Esophagus muscularis mucosa (tissue), 4 donors: ENCODE results near the gene KATNB1. TPM values are rescaled to one million over a fixed set of nuclear protein-coding genes. Genes with fewer than 3 reads are reported as not detected.

Experiments used
- DNase-seq: peaks from one replicate; pipeline ENCODE4 v3.0.0-alpha.2; 2017; ENCODE audit errors: extremely low spot score
- H3K27ac ChIP-seq, 4 donors: fragments of 200-600 bp; sonication (generic); replicated peaks in 1 of 4; 1 replicate in 3 of 4; 2 replicates in 1 of 4; pipeline ENCODE4 v1.5.1; 2016 to 2019; ENCODE audit warnings: mild to moderate bottlenecking in 1 of 4
- H3K27me3 ChIP-seq, 4 donors: fragments of 200-600 bp; sonication (generic); one replicate each; pipeline versions ENCODE4 v1.5.1 to v1.6.0; 2016 to 2019
- H3K36me3 ChIP-seq, 4 donors: fragments of 200-600 bp; sonication (generic); one replicate each; pipeline ENCODE4 v1.5.1; 2016 to 2019
- H3K4me1 ChIP-seq, 4 donors: fragments of 200-600 bp; sonication (generic); one replicate each; pipeline ENCODE4 v1.5.1; 2016 to 2019
- H3K4me3 ChIP-seq, 4 donors: fragments of 200-600 bp; sonication (generic); 1 replicate in 2 of 4; 2 replicates in 2 of 4; pipeline ENCODE4 v1.5.1; 2016 to 2019; ENCODE audit warnings: mild to moderate bottlenecking in 4 of 4, moderate library complexity in 1 of 4
- H3K9me3 ChIP-seq, 4 donors: fragments of 200-600 bp; sonication (generic); 1 replicate in 3 of 4; 2 replicates in 1 of 4; pipeline ENCODE4 v1.5.1; 2016 to 2019
- EP300 ChIP-seq: sonication (generic); formaldehyde crosslinking; IDR thresholded peaks from one replicate; pipeline ENCODE4 v1.6.1; 2017; ENCODE audit warnings: antibody characterized with exemption
- POLR2A ChIP-seq: fragments of 450-650 bp; IDR thresholded peaks from one replicate; pipeline ENCODE4 v1.6.1; 2017; ENCODE audit warnings: antibody characterized with exemption, moderate library complexity, mild to moderate bottlenecking, low read depth
- POLR2AphosphoS5 ChIP-seq, 2 donors: sonication (generic); formaldehyde crosslinking; IDR thresholded peaks; one replicate each; pipeline ENCODE4 v1.6.1; 2017; ENCODE audit warnings: antibody characterized with exemption in 2 of 2
- WGBS: methylation state at CpG from one replicate; pipeline ENCODE4 v1.1.5; 2018; 5-methylcytosine and 5-hydroxymethylcytosine counted together
- intact Hi-C: fragments of 100-400 bp; cut with DNase I; formaldehyde crosslinking; loops from one replicate; pipeline ENCODE4 v1.15.1; 2023
- small RNA-seq, 3 donors: library from RNA; depleted of rRNA; stranded (forward); fragments of <200 nt; gene quantifications; one replicate each; pipeline ENCODE3, GENCODE V24; 2016
- total RNA-seq, 4 donors: library from RNA; depleted of rRNA; stranded (reverse); fragments of >200 nt; gene quantifications; one replicate each; pipeline versions ENCODE4 v1.1.0 to v1.2.1, GENCODE V29; 2016
- TF ChIP-seq, protein P1 (sequence below), 3 experiments: fragments of 200-600 bp in 2 of 3; fragments of 450-650 bp in 1 of 3; sonication (generic) in 2 of 3; IDR thresholded peaks; one replicate each; pipeline ENCODE4 v1.5.1; 2017 to 2019; ENCODE audit warnings: antibody characterized with exemption in 3 of 3, mild to moderate bottlenecking in 2 of 3, moderate library complexity in 1 of 3

Gene KATNB1
- total RNA-seq, 4 donors from 2014 or later, result 10.4 to 16.9 (median 15.3) TPM

DNA sequence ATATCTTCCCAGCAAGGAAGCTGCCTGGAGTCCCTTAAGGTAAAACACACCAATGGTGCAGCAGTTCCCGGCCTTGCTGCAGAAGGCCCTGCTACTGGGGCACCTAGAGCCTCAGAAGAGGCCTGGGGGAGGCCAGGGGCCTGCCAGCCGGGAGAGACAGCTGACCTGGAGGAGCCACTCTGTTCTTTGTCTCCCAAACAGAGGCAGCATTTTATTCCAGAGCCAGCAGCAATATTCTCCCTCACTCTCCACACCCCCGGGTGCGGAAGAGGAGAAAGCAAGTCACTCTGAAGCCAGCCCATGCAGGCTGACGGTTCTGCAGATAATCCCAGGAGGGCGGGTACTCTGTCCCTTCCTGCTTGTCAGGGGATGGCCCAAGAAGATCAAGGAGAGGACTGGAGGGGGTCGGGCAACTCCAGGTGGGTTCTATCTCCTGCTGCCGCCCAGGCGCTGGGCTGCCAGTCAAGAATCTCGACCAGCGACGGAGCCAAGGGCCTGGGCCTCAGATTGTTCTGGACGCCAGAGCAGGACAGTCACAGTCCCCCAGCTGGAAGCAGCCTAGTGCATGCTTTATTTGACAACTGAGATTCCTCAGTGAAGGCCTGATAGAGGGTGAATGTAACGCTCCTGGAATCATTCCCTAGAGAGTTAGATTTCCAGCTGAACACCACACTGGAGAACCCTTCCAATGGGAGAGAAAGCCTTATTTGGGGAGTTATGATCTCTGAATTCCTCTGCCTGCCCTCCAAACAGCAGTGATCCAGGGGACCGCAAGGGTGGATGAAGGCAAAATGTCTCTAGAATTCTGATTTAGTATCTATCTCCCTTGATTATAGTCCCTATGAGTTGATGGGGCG lies 67.8 kb downstream of the KATNB1 start:
- H3K4me3 ChIP-seq, result peak overlapping the region; percentile 70 to 80 (median 73)
- peaks cover 0 to under 1% (median 0%) of the 10 kb centered on the region in 4 donors for H3K36me3 ChIP-seq
- H3K27ac ChIP-seq, result peak overlapping the region; percentile 83 to 90 (median 88)
- no peak for TF ChIP-seq POLR2A
- TF ChIP-seq POLR2AphosphoS5 (IDR thresholded peaks at IDR 0.05), result peak in 1 of 2 donors; percentile 14
- intact Hi-C loops, result loop anchor here (5.0 kb wide), 2 partner anchors 59 to 199 kb away; partner anchors contain the start of genes USB1 and ZNF319
- H3K4me1 ChIP-seq, result peaks cover 56 to 73% (median 69%) of the 10 kb centered on the region in 4 donors
- WGBS, result 39% methylated on average over 11 of the region's 16 CpGs
- DNase-seq, result no peak
- no peaks in the 10 kb centered on the region for H3K9me3 ChIP-seq
- H3K27me3 ChIP-seq, result no peaks in the 10 kb centered on the region

DNA sequence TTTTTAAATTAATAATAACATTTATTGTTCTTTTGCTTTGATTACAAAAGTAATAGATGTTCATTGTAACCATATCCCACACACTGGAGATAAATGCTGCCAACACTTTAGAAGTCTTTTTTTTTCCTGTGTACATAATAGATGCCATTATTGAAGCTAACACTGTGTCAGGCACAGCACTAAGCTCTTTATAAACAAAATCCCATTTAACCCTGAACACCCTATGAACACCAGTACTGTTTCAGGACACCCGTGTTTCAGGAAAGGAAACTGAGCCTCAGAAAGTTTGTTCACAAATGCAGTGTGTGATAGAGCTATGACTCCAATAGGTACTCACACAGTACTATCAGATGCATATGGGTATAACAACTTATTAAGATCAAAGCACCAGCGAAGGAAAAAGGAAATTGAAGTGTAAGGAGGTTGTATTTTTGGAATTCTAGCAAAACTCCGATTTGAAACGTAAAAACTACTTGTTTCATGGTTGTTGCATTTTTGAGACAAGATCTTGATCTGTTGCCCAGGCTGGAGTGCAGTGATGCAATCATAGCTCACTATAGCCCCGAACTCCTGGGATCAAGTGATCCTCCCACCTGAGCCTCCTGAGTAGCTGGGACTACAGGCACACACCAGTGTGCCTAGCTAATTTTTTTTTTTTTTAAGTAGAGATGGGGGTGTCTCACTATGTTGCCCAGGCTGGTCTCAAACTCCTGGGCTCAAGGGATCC lies 68.7 kb downstream of the KATNB1 start:
- Histone ChIP-seq H3K9me3 (no peaks in the 10 kb centered on the region), H3K36me3 (no peaks in the 10 kb centered on the region), H3K4me1 (peaks cover 54 to 71% (median 69%) of the 10 kb centered on the region in 4 donors), H3K27ac (peak overlapping the region; percentile 83 to 90 (median 88)), H3K4me3 (no peak overlapping the region), H3K27me3 (no peaks in the 10 kb centered on the region)
- intact Hi-C loops, result loop anchor here (5.0 kb wide), 2 partner anchors 58 to 198 kb away; partner anchors contain the start of genes USB1 and ZNF319
- DNase-seq, result no peak
- WGBS, result 64% methylated on average over 5 of the region's 5 CpGs
- TF ChIP-seq POLR2A (no peak), POLR2AphosphoS5 (IDR thresholded peaks at IDR 0.05) (no peak), EP300 (no peak)
- TF ChIP-seq, protein P1, sequence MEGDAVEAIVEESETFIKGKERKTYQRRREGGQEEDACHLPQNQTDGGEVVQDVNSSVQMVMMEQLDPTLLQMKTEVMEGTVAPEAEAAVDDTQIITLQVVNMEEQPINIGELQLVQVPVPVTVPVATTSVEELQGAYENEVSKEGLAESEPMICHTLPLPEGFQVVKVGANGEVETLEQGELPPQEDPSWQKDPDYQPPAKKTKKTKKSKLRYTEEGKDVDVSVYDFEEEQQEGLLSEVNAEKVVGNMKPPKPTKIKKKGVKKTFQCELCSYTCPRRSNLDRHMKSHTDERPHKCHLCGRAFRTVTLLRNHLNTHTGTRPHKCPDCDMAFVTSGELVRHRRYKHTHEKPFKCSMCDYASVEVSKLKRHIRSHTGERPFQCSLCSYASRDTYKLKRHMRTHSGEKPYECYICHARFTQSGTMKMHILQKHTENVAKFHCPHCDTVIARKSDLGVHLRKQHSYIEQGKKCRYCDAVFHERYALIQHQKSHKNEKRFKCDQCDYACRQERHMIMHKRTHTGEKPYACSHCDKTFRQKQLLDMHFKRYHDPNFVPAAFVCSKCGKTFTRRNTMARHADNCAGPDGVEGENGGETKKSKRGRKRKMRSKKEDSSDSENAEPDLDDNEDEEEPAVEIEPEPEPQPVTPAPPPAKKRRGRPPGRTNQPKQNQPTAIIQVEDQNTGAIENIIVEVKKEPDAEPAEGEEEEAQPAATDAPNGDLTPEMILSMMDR (IDR thresholded peaks at IDR 0.05), result no peak

DNA sequence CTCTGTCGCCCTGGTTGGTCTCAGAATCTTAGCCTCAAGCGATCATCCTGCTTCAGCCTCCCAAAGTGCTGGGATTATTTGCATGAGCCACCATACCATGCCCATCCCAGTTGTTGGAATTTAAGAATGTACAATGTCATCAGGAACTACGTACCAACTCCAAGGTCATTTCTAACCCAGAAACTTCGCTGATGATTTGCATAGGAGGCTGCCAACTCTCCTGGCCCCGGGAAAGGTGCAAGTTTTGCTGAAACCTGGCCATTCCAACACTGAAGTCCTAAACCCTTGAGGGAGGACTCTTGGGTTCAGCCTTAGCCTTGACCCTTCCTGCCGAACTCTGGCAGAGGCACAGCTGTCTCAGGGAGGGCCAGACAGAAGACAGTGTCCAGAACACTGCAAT lies 69.6 kb downstream of the KATNB1 start:
- H3K27ac ChIP-seq, result peak overlapping the region; percentile 83 to 90 (median 88)
- WGBS, result 79% methylated on average over 6 of the region's 6 CpGs
- peaks cover 52 to 69% (median 65%) of the 10 kb centered on the region in 4 donors for H3K4me1 ChIP-seq
- no peaks in the 10 kb centered on the region for H3K9me3 ChIP-seq
- H3K4me3 ChIP-seq, result no peak overlapping the region
- DNase-seq, result no peak
- TF ChIP-seq POLR2AphosphoS5 (IDR thresholded peaks at IDR 0.05), result no peak
- TF ChIP-seq, protein P1 (IDR thresholded peaks at IDR 0.05), result no peak
- TF ChIP-seq EP300, result no peak
- no peak for TF ChIP-seq POLR2A
- no peaks in the 10 kb centered on the region for H3K27me3 ChIP-seq
- intact Hi-C loops, result loop anchor here (5.0 kb wide), 1 partner anchor 48 kb away; no protein-coding TSS in a partner anchor
- H3K36me3 ChIP-seq, result no peaks in the 10 kb centered on the region

Small RNA genes lying within 50 kb of the gene (small RNA-seq; reads per million reads assigned to genes)
- gene MIR6772, result 0 to 0.84 (median 0.08) reads per million in 3 donors

Other genes with a start within 250 kb of the KATNB1 start
- gene DOK4, start 249.3 kb upstream of the KATNB1 start, total RNA-seq, result 10 to 100 TPM; 14.5 to 36.7 (median 29.4) TPM
- 10 to 100 TPM; 22.7 to 54.9 (median 36.9) TPM for gene CCDC102A, start 199.2 kb upstream of the KATNB1 start, total RNA-seq
- gene ADGRG5, start 193.1 kb upstream of the KATNB1 start, total RNA-seq, result under 1 TPM in 3 of 4 donors, not detected in 1; under 0.01 to 0.34 (median 0.17) TPM
- gene ADGRG1, start 107.1 kb upstream of the KATNB1 start, total RNA-seq, result 10 to 100 TPM; 17.4 to 21.4 (median 19.1) TPM
- gene ADGRG3, start 67.5 kb upstream of the KATNB1 start, total RNA-seq, result 1 to 10 TPM; 2.0 to 9.6 (median 3.7) TPM
- gene DRC7, start 41.0 kb upstream of the KATNB1 start, total RNA-seq, result under 1 TPM in 2 of 4 donors, not detected in 2; under 0.01 to 0.17 TPM
- gene KIFC3, start 66.7 kb downstream of the KATNB1 start, total RNA-seq, result 10 to 100 TPM; 28.2 to 76.8 (median 46.6) TPM
- under 1 TPM; under 0.01 to 0.97 (median 0.31) TPM for gene CNGB1, start 235.4 kb downstream of the KATNB1 start, total RNA-seq